ENCODE results near the gene FHL1.
A peak's percentile ranks its signal among the peaks of the same experiment; 100 is the strongest.
"Not testable (repeated sequence)": the region's sequence is repeated elsewhere in the genome, so short reads cannot be mapped to it uniquely, and the experiment has no call there.

Gene FHL1

DNA sequence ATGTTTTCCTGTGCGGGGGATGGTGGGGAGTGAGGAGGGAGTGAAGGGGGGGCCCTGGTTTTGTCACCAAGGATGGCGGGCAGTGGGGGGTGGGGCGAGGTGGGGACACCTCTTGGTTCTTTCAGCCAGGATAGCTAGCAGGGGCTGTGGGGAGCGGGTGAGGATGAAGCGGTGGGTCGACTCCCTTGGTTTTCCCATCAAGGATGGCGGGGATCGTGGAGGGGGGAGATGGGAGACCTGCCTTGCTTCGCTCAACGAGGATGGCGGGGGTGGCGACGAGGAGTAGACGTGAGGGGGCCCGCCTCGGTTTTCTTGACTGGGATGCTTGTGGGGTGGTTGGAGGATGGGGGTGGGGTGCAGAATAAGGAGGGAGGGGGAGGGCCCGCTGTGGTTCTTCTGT is 643 bp downstream of the FHL1 start:
- DNase-seq = no peak

DNA sequence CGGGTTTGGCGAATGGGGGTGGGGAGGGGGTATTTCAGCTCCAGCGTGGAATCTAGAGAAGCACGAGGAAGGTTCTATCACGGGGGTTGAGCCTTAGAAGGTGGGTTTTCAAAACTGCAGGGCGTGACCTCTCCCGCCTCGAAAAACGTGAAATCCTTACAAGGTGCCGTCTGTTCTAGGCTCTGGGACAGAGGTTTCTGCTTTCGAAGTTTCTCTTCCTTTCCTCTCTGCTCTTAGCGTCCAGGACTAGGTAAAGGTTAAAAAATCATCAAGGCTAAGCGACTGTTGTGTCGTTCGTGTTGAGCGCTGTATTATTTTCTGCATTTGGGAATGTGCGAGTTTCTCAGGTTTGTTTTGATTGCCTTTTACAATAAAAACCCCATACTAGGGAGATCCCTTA is 1.1 kb downstream of the FHL1 start:
- DNase-seq = no peak

DNA sequence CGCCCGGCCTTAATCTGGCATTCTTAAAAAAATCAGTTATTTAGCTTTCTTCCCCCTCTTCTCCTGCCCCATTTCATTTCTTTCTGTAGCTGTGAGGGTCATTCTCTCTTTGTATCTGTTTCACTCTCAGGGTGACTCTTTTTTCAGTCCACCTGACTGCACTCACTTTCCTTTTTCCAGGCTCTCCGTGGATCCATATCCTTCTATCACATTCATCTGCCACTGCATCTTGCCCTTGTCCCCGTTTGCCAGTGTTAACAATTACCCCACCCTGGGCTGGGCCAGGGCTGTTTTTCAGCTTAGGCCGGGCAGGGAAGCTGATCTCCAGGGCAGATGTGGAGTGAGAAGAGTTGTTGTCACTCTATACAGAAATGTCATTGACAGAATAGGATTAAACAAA is 7.7 kb downstream of the FHL1 start:
- no peak for DNase-seq

DNA sequence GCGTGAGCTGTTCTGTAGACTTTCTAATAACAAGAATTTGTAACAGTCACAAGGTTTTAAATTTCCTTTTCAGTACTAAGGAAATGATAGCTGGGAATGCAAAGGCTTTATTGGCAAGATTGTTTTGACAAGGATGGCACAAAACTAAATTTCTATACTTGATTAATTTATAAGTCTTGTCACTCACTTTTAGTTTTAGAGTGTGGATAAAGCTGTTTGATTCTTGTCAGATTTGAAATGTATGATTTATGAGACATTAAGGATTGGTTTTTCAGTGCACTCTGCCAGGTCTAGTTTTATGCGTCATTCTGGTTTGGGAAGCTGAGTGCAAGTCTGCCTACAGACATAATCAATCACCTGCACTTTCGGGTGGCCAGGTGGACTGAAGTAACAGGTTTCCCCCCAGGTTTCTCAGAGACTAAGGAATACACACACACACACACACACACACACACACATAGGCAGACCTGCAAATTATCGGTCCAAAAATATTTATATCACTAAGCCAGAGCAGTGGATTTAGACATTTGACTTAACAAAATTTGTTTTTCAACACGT is 9.3 kb downstream of the FHL1 start:
- DNase-seq = no peak

DNA sequence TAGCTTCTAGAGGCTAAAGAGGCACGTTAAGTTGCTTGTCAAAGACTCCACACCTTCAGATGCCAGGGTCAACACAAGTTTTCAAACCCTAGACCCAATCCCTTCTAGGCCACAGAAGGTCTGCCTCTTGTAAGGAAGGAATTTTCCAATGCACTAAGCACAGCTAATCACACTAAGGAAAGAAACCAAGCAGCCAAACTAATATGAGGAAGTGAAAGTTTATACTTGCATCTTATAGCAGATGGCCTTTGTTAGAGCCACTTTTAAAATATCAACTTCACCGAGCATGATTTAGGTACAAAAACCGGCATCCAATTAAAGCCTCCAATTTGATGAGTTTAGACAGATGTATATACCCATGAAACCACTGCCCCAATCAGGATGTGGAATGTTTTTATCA is 9.9 kb downstream of the FHL1 start:
- DNase-seq = no peak

DNA sequence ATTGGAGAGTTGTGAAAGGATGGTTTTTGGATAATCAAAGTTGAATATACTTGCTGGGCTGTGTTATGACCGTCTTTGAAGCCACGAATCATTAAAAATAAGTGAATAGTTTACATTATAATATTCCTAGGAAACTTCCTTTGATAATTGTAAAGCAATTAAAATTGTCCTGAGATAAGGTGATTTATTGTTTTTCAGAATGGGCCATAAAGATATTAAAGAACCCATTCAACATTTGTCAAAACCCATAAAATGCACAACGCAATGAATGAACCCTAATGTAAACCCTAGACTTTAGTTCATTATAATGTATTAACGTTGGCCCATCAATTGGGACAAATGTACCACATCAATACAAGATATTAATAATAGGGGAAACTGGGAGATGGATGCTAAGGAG is 11.4 kb downstream of the FHL1 start:
- DNase-seq = no peak

DNA sequence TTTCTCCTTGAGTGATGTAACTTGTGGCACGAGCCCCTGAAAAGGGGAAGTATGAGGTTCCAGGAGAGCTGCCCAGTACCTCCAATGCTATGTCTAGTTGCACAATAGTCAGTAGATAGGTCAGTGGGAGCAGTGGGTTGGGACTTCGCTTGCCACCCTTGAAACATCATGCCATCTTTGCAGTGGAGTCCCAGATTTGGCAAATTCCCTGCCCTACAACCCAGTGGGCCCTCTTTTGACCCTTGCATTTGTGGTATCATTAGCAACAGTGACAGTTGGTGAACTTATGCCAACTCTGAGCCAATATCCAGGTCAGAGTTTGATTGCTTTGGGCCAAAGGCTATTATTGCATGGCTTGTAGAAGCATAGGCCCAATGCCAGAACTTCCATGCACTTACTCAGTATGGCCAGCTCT is 12.3 kb downstream of the FHL1 start:
- no peak for DNase-seq

DNA sequence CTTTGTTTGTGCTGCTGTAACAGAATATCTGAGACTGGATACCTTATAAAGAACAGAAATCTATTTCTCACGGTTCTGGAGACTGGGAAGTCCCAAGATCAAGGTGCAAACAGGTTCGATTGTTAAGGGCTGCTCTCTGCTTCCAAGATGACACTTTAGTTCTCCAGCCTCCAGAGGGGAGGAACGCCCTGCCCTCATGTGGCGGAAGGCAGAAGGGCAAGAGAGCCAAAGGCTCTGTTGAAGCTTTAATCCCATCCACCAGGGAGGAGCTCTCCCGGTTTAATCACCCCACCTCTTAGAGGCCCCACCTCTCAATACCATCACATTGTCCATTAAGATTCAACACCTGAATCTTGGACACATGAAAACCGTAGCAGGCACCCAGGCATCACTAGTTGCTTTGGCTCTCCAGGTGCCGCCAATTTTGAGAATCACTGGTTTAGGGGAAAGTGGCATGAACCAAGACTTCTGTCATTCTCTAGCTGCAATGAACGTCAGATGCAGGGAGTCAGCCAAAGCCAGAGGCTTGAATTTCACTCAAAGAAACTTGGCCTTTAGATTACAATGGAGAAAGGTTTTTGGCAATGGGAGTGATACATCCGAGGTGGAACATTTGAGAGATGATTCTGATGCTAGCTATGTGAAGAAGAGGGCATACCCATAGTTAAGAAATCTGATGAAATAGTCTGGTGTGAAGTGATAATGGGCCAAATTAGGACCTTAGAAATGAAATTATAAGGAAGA is 15.7 kb downstream of the FHL1 start:
- peak; percentile 63 for DNase-seq

DNA sequence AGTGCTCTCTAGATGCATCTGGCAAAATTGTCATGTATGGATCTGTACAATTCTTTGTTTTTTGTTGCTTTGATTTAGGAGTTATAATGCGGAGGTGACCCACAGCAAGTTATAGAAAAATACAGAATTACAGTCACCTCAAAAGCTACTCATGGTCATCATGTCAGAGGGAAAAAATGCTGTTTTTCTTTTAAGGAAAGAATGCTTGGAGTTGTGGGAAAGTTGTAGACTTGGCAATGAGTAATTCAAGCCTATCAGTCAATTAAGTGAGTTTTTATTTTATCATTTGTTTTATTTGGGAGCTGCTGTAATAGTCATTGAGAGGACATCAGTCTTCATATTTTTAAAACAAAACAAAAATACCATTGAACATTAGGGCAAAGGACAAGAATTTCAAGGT is 16.4 kb downstream of the FHL1 start:
- no peak for DNase-seq

DNA sequence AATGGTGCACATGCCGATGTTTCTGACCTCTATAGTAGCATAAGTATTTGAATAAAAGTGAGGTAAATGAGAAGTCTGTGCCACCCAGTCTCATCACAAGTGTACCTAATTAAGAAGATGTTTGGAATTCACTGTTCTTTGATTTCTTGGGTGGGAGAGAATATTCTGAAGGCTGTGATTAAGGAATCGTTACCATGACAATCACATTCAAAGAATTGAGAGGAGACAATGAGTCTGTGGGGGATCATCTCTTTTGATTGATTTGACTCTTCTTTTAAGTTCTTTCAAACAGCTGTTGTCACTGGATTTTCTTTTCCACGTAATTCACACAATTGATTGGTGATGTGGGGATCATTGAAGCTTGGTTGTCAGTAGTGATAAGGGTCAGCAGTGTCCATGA is 18.1 kb downstream of the FHL1 start:
- DNase-seq = no peak

DNA sequence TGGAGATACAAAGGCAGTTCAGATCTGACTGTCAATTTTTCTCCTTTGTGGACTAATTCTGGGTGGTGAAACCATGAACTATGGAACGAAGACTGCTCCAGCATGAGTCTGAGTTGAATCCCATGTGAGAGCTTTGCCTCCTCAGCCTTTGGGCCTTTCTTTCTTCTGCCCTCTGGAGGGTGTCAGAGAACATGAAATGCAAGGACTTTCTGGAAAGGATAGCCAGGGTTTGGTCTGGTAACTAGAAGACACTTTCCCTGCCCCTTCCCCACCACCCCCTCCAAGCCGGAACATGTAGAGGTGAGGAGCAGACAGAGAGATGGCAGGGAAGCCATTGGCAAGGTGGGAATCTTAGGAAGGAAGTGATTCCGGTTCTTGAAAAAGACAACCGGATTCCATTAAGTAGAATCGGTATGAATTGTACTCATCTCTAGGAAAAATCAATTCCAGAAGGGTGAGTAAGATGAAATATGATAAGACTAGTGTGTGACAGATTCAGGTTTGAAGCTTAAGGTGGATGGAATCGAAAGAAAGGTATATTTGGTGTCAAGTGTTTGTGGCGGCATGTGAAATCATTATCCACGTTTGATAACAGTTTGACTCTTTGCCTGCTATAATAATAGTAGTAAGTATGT is 19.0 kb downstream of the FHL1 start:
- no peak for DNase-seq

DNA sequence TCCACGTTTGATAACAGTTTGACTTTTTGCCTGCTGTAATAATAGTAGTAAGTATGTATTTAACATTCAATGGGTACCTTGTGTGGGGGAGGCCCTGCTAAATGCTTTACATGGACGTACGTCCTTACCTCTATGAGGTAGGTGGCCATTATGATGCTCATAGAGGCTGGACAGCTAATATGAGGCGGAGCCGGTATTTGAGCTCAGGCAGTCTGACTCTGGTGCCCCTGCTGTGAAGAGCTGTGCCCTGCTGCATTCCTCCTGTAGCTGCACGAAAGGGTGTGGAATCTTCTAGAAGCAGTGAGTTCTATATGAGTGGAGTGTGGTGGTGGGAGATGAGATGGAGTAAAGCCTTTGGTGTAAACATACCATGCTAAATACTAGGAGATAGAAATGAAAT is 20.7 kb downstream of the FHL1 start:
- not testable (repeated sequence) for DNase-seq

DNA sequence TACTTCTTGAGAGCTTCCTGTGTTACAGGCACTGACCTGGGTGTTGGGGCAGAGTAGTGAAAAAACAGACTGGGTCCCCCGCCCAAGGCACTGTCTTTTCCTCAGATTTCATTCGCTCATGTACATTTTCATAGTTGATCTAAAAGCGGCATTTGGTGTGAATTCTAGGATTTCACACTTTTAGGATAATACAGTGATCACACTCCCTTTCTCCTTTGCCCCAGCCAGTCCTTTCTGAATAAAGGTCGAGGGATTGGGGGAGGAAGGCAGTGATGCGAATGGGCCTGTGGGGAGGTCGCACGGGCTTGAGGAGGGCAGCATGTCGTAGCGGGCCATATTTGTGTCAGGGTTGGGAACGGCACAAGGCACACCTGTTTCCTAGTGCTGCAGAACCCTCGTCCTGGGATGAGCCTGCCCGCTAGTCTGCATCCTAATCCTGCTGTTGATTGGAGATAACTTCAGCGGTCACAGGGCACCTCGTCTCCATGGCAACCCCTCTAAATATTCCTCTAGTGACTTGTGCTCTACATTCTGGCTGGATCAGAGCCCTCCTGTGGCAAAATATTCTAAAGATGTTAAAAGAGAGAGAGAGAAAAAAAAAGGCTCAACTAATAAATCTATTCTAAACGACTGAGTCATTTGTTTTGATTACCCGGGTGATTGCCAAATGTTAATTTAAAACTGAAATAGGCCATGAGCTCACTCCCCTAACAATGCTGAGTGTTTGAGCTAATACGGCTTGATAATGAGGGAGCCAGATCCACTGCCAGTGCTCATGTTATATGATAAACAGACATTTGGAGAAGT is 21.8 kb downstream of the FHL1 start:
- DNase-seq = no peak

DNA sequence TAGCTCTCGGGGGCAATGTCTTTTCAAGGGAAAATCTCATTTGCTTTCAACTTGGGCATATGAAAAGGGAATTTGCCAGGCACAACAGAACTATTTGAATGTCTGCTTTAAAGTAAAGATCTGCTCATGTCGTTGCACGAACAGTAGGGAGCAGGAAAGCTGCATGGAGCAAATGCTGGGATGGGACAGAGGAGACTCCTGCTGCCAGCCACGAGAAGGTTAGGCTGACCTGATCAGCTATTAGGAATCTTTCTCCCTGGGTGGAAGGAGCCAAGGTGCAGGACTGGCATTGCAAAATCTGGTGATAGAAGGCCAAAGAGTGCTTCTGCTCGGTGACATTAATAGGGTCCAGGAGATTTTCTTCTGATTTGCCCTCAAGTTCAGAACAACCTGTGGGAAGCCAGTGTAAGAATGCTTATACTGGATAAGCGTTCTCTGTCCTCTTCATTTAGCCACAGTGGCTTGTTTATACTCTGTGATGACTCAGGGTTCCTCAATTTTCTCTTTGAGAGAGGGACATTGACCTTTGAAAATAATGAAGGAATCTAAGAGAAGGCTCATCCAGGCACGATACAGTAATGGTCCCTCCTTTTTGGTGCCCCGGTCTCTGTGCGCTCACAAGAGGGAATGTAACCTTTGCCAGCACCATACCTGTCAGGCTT is 22.9 kb downstream of the FHL1 start:
- no peak for DNase-seq

DNA sequence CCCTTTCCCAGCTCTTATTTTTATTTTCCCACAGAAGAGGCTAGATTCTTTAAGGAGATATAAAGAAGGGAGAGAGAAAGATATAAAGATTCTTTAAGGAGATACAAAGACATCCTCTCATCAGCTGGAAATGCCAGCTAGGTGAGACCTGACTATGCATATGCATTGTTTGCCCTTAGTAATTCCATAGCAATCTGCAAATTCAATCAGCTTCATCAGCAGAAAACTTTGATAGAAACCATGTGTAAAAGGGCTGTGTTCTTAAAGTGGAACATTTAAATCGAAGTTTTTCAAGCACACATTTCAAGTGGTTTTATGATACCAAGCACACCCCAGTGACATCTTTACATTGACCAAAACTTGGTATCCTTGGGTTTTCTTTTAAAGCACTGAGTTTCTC is 24.1 kb downstream of the FHL1 start:
- DNase-seq = no peak

DNA sequence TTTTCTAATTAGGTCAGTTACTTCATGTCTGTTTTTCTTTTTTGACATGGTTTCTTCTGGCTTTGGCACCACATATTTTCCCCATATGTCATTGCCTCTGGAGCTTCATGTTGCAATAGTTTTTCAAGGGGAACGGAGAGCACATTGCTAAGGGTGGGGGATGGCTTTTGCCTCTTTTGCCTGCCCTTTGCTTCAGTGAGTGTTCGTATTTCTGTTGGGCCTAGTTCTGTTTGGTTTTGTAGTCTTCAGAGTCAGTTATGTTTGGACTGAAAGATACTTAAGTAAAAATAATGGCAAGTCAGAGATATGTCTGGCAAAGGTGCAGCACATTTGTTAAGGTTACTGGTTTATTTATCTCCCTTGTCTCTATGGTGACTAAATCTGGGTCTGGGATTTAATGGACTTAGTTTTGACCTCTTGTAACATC is 29.1 kb downstream of the FHL1 start:
- no peak for DNase-seq

DNA sequence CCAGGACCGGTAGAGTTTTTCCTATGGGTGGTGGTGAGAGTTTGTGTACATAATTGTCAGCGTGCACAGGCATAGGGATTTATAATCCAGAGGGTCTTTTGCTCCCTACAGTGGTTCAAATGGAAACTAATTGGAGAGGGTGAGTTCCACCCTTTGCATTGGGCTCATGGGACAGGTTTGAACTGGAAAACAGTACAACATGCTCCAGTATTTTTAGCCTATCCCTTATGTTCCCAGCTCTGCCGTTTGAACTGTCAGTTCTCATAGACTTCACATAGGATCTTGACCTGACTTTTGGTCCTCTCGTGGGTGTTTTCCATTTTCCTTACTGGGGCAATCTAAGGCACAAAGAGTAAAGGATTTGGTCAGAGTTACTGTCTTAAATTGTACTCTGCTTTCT is 31.8 kb downstream of the FHL1 start:
- DNase-seq = no peak

DNA sequence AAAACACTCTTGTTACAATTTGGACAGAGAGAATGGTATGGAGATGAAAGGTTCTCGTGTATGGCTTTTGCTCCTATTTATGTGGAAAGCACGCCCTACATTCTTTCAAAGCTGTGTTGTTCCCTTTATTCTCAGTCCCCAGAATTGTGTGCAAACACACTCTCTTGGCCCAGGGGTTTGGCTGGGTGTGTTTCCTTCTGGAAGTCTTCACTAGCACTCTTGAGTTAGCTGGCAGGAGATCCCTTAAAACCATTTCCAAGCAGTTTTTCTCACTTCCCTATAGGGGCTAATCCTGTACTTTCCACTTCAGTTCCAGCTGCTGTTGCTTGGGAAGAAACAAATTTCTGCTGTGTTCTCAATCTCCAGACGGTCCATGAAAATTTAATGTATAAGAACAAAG is 35.1 kb downstream of the FHL1 start:
- DNase-seq = no peak

DNA sequence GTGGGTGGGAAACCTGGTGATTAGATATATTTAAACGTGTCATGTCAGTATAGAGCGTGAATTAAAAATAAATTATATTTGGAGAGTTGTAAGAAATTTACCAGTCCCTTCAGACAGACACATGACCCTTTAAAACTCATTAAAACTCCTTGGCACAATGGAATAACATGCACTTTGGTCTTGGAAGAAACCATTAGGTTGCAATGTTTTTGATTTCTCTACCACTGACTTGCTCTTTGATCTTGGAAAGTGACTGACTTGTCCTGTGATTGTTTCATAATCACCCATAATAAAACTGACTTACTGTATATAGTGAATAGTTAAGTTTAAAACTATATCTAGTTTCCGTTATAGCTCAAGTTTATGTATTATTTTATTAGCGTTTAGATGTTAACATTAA is 35.8 kb downstream of the FHL1 start:
- DNase-seq = no peak

DNA sequence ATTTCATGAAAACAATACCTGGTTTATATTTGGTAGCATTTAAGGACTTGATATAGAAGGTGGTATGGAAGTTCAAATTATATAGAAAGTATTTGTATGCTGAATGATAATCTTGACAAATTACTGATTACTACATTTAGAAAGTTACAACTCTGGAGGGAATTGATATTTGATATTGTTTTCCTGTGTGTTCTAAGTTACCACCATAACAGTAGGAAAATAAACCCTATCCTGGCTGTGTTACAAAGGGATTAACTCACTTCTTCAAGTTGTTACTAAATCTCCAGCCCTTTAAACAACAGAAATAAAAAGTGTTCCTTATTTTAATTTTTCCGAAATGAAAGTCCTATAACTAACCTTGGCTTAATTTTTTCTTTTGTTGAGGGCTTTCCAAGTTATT is 36.6 kb downstream of the FHL1 start:
- DNase-seq = no peak

DNA sequence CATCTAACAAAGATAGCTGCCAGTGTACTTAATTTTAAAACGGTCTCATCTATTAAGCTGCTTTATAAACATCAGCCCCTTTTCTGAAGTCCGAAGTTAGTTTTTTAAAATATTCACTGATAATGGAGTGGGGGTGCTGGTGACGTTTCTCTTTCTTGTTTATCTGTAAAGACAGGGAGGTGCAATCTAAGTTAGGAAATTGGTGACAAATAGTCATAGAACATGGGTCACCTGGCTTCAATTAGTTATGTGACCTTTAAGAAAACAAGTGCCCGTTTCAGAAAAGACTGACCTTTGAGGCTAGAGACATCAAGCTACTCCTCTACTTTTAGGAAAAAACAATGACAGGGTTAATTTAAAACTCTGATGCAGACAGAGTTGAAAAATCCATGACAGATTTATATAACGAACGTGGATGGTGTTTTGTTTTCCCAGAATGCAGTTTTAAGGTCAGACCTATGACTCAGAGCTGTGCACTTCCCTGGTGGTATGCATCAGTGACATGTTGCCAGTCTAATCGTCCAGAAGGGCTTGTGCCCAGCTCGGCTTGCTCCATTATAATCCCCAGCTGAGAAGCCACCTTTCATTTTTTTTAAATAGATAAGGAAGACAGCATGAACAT is 38.2 kb downstream of the FHL1 start:
- DNase-seq = no peak

DNA sequence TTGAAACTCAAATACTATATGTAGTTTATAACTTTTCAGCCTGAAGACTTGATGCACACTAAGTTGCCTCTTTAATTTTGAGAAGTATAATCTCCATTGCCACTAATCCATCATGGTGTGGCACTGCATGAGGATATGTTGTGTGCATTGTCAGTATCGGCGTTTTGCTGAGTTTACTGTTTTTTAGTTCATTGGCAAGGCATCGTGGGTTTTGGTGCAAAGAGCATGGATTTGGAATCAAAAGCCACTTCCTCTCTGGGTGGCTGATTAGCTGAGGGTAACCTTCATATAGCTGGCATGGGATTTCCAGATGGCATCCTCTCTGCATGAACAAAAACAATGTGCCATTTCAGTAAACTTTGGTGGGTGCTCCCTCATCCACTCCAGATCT is 38.7 kb downstream of the FHL1 start:
- DNase-seq = no peak

DNA sequence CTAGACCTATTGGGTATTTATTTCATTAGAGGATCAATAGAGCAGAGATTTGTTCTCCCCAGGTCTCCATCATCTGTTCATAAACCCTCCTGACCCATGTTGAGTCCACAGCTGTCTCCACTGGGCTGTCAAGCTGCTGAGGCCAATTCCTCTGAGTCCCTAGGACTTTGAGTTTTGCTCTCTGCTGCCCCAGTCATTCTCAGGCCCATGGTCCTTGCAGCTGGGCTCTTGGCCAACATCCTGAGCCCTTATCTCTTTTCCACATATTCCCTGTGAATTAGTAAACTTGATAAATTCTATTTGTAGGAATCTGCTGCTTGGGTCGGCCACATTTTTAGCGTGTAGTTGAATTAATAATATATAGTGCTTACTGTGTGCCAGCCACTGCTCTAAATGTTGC is 41.9 kb downstream of the FHL1 start:
- DNase-seq = no peak

All from stimulated activated CD8-positive, alpha-beta memory T cell treated with anti-CD3 and anti-CD28 coated beads, Interleukin-4, amount 100 ng/mL, for 48 hours (primary cell).